GM18526 (cell line): ENCODE data around the gene CEP290.

Source experiments
- POLR2A ChIP-seq: IDR thresholded peaks from 3 replicates; pipeline ENCODE4 v1.6.1; 2011; ENCODE audit not compliant: insufficient read length; ENCODE audit errors: extremely low read depth

The CEP290 gene

GRCh38 chr12:88093573-88093972 lies 48.3 kb downstream of the CEP290 start:
- no peak for TF ChIP-seq POLR2A

- TF ChIP-seq POLR2A: no peak
These were observed 49.1 kb downstream of the CEP290 start for GRCh38 chr12:88092771-88093170.

GRCh38 chr12:88084210-88084609 lies 57.7 kb downstream of the CEP290 start:
- no peak for TF ChIP-seq POLR2A

GRCh38 chr12:88083634-88084033 lies 58.3 kb downstream of the CEP290 start:
- no peak for TF ChIP-seq POLR2A

- TF ChIP-seq POLR2A: no peak
These were observed 60.6 kb downstream of the CEP290 start for GRCh38 chr12:88081247-88081646.

- no peak for TF ChIP-seq POLR2A
These were observed 74.6 kb downstream of the CEP290 start for GRCh38 chr12:88067301-88067700.

- no peak for TF ChIP-seq POLR2A
These were observed 78.5 kb downstream of the CEP290 start for GRCh38 chr12:88063375-88063774.

GRCh38 chr12:88062474-88062873 lies 79.4 kb downstream of the CEP290 start:
- TF ChIP-seq POLR2A: no peak

- TF ChIP-seq POLR2A: no peak
These were observed 83.2 kb downstream of the CEP290 start for GRCh38 chr12:88058719-88059077.

GRCh38 chr12:88057994-88058718 lies 83.7 kb downstream of the CEP290 start:
- TF ChIP-seq POLR2A: no peak

- no peak for TF ChIP-seq POLR2A
These were observed 85.3 kb downstream of the CEP290 start for GRCh38 chr12:88056571-88056970.

GRCh38 chr12:88052686-88053085 lies 89.2 kb downstream of the CEP290 start:
- TF ChIP-seq POLR2A: no peak

GRCh38 chr12:88044035-88044434 lies 97.9 kb downstream of the CEP290 start:
- TF ChIP-seq POLR2A: no peak

GRCh38 chr12:88037770-88038169 lies 104.1 kb downstream of the CEP290 start:
- TF ChIP-seq POLR2A: no peak

GRCh38 chr12:88036353-88036965 lies 105.4 kb downstream of the CEP290 start:
- TF ChIP-seq POLR2A: no peak

- no peak for TF ChIP-seq POLR2A
These were observed 106.0 kb downstream of the CEP290 start for GRCh38 chr12:88035907-88036289.
